ENCODE results near the gene DNAJC15. TPM values are rescaled to one million over a fixed set of nuclear protein-coding genes. Genes with fewer than 3 reads are reported as not detected.
A peak's percentile ranks its signal among the peaks of the same experiment; 100 is the strongest.

Gene DNAJC15
- total RNA-seq (2021; fragmentation: NEBNext Ultra II Directional; extraction: Animal tissue kit (Norgen Biotek cat#: 25700)) = 10 to 100 TPM; 23.8 to 29.6 (median 25.8) TPM
- long read RNA-seq, full-length matches to known transcripts = 123 of 132 reads
- long read RNA-seq, partial matches to known transcripts = 1 of 132 reads
- long read RNA-seq, other reads (novel, unspliced or antisense) = 8 of 132 reads

DNA sequence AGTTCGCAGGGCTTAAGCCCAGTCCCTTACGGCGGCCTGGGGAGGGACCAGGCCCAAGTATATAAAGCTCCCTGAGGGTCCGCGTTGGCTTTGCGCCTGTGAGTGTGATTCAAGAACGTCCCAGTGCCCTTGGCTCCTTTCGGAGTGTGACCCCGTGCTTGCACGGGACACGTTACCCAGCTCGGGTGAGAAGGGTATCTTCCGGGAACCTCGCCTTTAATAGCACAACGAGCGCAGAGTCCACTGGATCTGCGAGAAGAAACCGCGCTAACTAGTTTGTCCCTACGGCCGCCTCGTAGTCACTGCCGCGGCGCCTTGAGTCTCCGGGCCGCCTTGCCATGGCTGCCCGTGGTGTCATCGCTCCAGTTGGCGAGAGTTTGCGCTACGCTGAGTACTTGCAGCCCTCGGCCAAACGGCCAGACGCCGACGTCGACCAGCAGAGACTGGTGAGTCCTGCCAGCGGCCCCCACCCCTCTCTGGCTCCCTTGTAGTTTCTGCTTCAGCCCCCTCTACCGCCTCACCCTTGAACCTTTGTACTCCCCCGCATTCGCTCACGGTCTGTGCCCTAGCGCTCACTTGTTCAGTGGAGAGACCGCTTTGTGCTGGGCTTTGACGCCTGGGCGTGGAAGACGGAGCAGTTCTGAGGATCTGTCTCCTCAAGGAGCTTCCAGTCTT lies at the start of gene DNAJC15:
DNAJC15 (plus strand) TSS at position 298 of the 675 bp plus-strand sequence; CDS start at position 339, 41 bp downstream.
- Mint-ChIP-seq H3K27me3 (ENCODE audit: insufficient read depth) (peaks cover 1% of the 10 kb centered on the region), H3K27ac (peak within 1 kb of the TSS; percentile 97), H3K4me1 (ENCODE audit: low read depth) (peaks cover 39% of the 10 kb centered on the region), H3K36me3 (ENCODE audit: low read depth) (peaks cover 14% of the 10 kb centered on the region), H3K9me3 (peaks cover 8% of the 10 kb centered on the region), H3K4me3 (peak within 1 kb of the TSS; percentile 98)
- TF ChIP-seq, protein P1, sequence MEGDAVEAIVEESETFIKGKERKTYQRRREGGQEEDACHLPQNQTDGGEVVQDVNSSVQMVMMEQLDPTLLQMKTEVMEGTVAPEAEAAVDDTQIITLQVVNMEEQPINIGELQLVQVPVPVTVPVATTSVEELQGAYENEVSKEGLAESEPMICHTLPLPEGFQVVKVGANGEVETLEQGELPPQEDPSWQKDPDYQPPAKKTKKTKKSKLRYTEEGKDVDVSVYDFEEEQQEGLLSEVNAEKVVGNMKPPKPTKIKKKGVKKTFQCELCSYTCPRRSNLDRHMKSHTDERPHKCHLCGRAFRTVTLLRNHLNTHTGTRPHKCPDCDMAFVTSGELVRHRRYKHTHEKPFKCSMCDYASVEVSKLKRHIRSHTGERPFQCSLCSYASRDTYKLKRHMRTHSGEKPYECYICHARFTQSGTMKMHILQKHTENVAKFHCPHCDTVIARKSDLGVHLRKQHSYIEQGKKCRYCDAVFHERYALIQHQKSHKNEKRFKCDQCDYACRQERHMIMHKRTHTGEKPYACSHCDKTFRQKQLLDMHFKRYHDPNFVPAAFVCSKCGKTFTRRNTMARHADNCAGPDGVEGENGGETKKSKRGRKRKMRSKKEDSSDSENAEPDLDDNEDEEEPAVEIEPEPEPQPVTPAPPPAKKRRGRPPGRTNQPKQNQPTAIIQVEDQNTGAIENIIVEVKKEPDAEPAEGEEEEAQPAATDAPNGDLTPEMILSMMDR (IDR thresholded peaks at IDR 0.05) = no peak
- peak; percentile 83 for DNase-seq

DNA sequence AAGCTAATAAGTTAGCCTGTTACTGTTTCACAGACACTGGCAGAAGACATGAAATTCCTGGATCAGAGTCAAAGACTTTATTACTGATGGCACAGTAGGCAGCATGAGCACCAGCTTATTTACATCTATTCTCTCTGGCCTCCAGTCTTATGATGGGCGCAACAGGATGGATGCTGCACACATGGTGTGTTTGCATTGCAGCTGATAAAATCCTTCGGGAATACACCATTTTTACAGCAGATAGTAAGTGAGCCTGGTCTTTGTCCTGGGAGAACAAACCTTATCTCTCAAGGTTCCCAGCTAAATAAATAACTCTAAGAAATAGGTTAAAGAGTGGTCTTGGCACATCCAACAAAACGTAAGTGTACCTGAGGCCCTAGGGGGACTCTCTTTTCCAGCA lies 47.3 kb upstream of the DNAJC15 start:
- Mint-ChIP-seq H3K4me1 (ENCODE audit: low read depth) (peaks cover 3% of the 10 kb centered on the region), H3K9me3 (no peaks in the 10 kb centered on the region), H3K36me3 (ENCODE audit: low read depth) (no peaks in the 10 kb centered on the region), H3K27ac (no peak overlapping the region), H3K27me3 (ENCODE audit: insufficient read depth) (no peaks in the 10 kb centered on the region), H3K4me3 (no peak overlapping the region)
- no peak for DNase-seq
- TF ChIP-seq, protein P1 (IDR thresholded peaks at IDR 0.05) = no peak

DNA sequence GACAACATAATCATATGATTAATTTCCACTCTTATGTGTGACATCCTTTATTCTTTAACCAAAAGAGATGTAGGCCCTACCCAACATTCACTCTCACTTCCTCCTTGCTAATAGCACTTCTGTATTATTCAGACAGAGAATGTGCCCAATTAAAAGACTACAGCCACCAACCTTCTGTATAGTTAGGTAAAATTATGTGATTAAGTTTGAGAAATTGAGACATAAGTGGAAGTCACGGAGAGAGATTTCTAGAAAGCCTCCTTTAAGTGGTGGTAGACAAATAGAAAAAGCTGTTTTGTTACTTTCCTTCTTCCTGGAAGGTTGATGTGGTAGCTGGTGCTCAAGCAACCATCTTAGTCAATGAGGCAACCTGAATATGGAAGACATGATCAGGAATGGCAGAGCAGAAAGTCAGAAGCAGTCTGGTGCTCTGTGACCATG lies 46.1 kb upstream of the DNAJC15 start:
- no peaks in the 10 kb centered on the region for H3K36me3 Mint-ChIP-seq (ENCODE audit: low read depth)
- DNase-seq = no peak
- H3K9me3 Mint-ChIP-seq = no peaks in the 10 kb centered on the region
- H3K27me3 Mint-ChIP-seq (ENCODE audit: insufficient read depth) = no peaks in the 10 kb centered on the region
- H3K4me1 Mint-ChIP-seq (ENCODE audit: low read depth) = no peaks in the 10 kb centered on the region
- no peak overlapping the region for H3K4me3 Mint-ChIP-seq
- TF ChIP-seq, protein P1 (IDR thresholded peaks at IDR 0.05) = no peak
- H3K27ac Mint-ChIP-seq = no peak overlapping the region

DNA sequence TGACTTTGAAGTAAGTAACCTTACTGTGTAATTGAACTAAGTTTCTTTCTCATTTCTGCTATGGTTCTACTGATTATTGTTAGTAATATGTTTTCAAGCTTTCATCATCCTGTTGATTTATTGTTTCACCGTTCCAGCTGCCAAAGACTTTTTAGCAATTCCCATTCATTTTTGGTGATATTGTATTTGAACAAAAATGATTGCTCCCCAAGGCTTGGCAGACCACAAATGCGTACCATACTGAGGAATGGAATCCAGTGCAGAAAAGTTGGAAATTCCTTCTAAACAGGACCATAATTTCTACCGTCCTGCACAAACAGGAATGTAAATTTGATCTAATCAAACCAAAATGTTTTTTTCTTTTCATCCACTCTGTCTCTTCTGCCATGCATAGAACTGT lies 42.1 kb upstream of the DNAJC15 start:
- Mint-ChIP-seq H3K4me3 (no peak overlapping the region), H3K36me3 (ENCODE audit: low read depth) (no peaks in the 10 kb centered on the region)
- no peak for DNase-seq

DNA sequence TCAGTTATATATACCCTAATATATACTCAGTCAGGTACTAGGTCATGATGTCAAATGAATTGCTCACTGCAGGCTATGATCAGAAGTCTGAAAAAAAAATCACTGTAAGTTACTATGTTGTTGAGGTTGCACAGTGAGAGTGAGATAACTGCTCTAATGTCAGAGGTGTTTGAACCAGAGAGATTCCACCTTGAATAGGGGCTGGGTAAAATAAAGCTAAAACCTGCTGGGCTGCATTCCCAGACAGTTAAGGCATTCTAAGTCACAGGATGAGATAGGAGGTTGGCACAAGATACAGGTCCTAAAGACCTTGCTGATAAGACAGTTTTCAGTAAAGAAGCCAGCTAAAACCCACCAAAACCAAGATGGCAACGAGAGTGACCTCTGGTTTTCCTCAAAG lies 41.5 kb upstream of the DNAJC15 start:
- peaks cover 7% of the 10 kb centered on the region; the same call in 1 of the 2 replicates for H3K4me1 Mint-ChIP-seq (ENCODE audit: low read depth)
- H3K27me3 Mint-ChIP-seq (ENCODE audit: insufficient read depth) = no peaks in the 10 kb centered on the region
- no peak overlapping the region for H3K27ac Mint-ChIP-seq
- TF ChIP-seq, protein P1 (IDR thresholded peaks at IDR 0.05) = no peak
- no peak for DNase-seq
- H3K9me3 Mint-ChIP-seq = no peaks in the 10 kb centered on the region
- H3K36me3 Mint-ChIP-seq (ENCODE audit: low read depth) = no peaks in the 10 kb centered on the region
- no peak overlapping the region for H3K4me3 Mint-ChIP-seq

More for the DNA sequence above, 42.1 kb upstream of the DNAJC15 start:
- no peaks in the 10 kb centered on the region for H3K9me3 Mint-ChIP-seq
- TF ChIP-seq, protein P1 (IDR thresholded peaks at IDR 0.05) = no peak
- H3K27me3 Mint-ChIP-seq (ENCODE audit: insufficient read depth) = no peaks in the 10 kb centered on the region
- peaks cover 7% of the 10 kb centered on the region; the same call in 1 of the 2 replicates for H3K4me1 Mint-ChIP-seq (ENCODE audit: low read depth)
- no peak overlapping the region for H3K27ac Mint-ChIP-seq

Data from HFFc6 (cell line).